ENCODE measurements around the gene PHRF1.

PHRF1 gene

GRCh38 chr11:621838-622237 lies 45.6 kb downstream of the PHRF1 start:
- no peak for DNase-seq
- Histone ChIP-seq H3K9me2 (replicated peaks; ENCODE audit: insufficient read depth, low read length) (no peaks in the 10 kb centered on the region), H3K36me3 (replicated peaks; ENCODE audit: insufficient read depth, low read length) (no peaks in the 10 kb centered on the region), H3K27ac (ENCODE audit: low read length) (no peak overlapping the region), H3K4me3 (ENCODE audit: low read length) (no peak overlapping the region), H3K9ac (ENCODE audit: low read length) (no peak overlapping the region), H3K27me3 (replicated peaks; ENCODE audit: insufficient read depth, low read length) (no peaks in the 10 kb centered on the region), H3F3A (ENCODE audit: insufficient read depth, low read length) (no peaks in the 10 kb centered on the region), H3K79me2 (ENCODE audit: low read length) (no peaks in the 10 kb centered on the region), H2AFZ (ENCODE audit: low read length) (no peak overlapping the region), H3K9me3 (replicated peaks; ENCODE audit: insufficient read depth, low read length) (no peaks in the 10 kb centered on the region), H3K4me1 (ENCODE audit: low read length) (no peaks in the 10 kb centered on the region), H4K20me1 (ENCODE audit: insufficient read depth, low read length) (no peaks in the 10 kb centered on the region), H3K4me2 (ENCODE audit: low read depth, low read length) (no peak overlapping the region)
- TF ChIP-seq, protein P1, sequence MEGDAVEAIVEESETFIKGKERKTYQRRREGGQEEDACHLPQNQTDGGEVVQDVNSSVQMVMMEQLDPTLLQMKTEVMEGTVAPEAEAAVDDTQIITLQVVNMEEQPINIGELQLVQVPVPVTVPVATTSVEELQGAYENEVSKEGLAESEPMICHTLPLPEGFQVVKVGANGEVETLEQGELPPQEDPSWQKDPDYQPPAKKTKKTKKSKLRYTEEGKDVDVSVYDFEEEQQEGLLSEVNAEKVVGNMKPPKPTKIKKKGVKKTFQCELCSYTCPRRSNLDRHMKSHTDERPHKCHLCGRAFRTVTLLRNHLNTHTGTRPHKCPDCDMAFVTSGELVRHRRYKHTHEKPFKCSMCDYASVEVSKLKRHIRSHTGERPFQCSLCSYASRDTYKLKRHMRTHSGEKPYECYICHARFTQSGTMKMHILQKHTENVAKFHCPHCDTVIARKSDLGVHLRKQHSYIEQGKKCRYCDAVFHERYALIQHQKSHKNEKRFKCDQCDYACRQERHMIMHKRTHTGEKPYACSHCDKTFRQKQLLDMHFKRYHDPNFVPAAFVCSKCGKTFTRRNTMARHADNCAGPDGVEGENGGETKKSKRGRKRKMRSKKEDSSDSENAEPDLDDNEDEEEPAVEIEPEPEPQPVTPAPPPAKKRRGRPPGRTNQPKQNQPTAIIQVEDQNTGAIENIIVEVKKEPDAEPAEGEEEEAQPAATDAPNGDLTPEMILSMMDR (IDR thresholded peaks at IDR 0.05; ENCODE audit: low read length), result no peak
- no peak for TF ChIP-seq EZH2 (optimal IDR thresholded peaks at IDR 0.05; ENCODE audit: low read depth, low read length)

- TF ChIP-seq EZH2 (optimal IDR thresholded peaks at IDR 0.05; ENCODE audit: low read depth, low read length) (no peak), EZH2phosphoT487 (IDR thresholded peaks at IDR 0.05; ENCODE audit: low read length) (no peak)
- TF ChIP-seq, protein P1 (IDR thresholded peaks at IDR 0.05; ENCODE audit: low read length), result no peak
- Histone ChIP-seq H3K4me1 (ENCODE audit: low read length) (peaks cover 5% of the 10 kb centered on the region), H3F3A (ENCODE audit: insufficient read depth, low read length) (peaks cover 4% of the 10 kb centered on the region), H3K27ac (ENCODE audit: low read length) (no peak overlapping the region), H2AFZ (ENCODE audit: low read length) (no peak overlapping the region), H3K79me2 (ENCODE audit: low read length) (no peaks in the 10 kb centered on the region), H3K4me2 (ENCODE audit: low read depth, low read length) (no peak overlapping the region), H3K9me2 (replicated peaks; ENCODE audit: insufficient read depth, low read length) (no peaks in the 10 kb centered on the region), H3K9me3 (replicated peaks; ENCODE audit: insufficient read depth, low read length) (no peaks in the 10 kb centered on the region), H3K4me3 (ENCODE audit: low read length) (no peak overlapping the region), H3K36me3 (replicated peaks; ENCODE audit: insufficient read depth, low read length) (no peaks in the 10 kb centered on the region), H4K20me1 (ENCODE audit: insufficient read depth, low read length) (no peaks in the 10 kb centered on the region), H3K9ac (ENCODE audit: low read length) (no peak overlapping the region), H3K27me3 (replicated peaks; ENCODE audit: insufficient read depth, low read length) (no peaks in the 10 kb centered on the region)
- no peak for DNase-seq
Measured at GRCh38 chr11:623349-623869, 47.1 kb downstream of the PHRF1 start.

GRCh38 chr11:623999-624704 lies 47.9 kb downstream of the PHRF1 start:
- H2AFZ ChIP-seq (ENCODE audit: low read length), result no peak overlapping the region
- H3F3A ChIP-seq (ENCODE audit: insufficient read depth, low read length), result peaks cover 12% of the 10 kb centered on the region
- H3K9me2 ChIP-seq (replicated peaks; ENCODE audit: insufficient read depth, low read length), result no peaks in the 10 kb centered on the region
- H3K27ac ChIP-seq (ENCODE audit: low read length), result no peak overlapping the region
- H3K4me2 ChIP-seq (ENCODE audit: low read depth, low read length), result no peak overlapping the region
- H3K27me3 ChIP-seq (replicated peaks; ENCODE audit: insufficient read depth, low read length), result no peaks in the 10 kb centered on the region
- no peaks in the 10 kb centered on the region for H3K9me3 ChIP-seq (replicated peaks; ENCODE audit: insufficient read depth, low read length)
- DNase-seq, result no peak
- H3K4me1 ChIP-seq (ENCODE audit: low read length), result peaks cover 10% of the 10 kb centered on the region
- no peak overlapping the region for H3K4me3 ChIP-seq (ENCODE audit: low read length)
- TF ChIP-seq, protein P1 (IDR thresholded peaks at IDR 0.05; ENCODE audit: low read length), result no peak
- no peak for TF ChIP-seq EZH2phosphoT487 (IDR thresholded peaks at IDR 0.05; ENCODE audit: low read length)
- no peak for TF ChIP-seq EZH2 (optimal IDR thresholded peaks at IDR 0.05; ENCODE audit: low read depth, low read length)
- H3K79me2 ChIP-seq (ENCODE audit: low read length), result no peaks in the 10 kb centered on the region
- H4K20me1 ChIP-seq (ENCODE audit: insufficient read depth, low read length), result no peaks in the 10 kb centered on the region
- H3K36me3 ChIP-seq (replicated peaks; ENCODE audit: insufficient read depth, low read length), result no peaks in the 10 kb centered on the region
- no peak overlapping the region for H3K9ac ChIP-seq (ENCODE audit: low read length)
